ENCODE measurements around the gene PAX2. TPM values are rescaled to one million over a fixed set of nuclear protein-coding genes. Genes with fewer than 3 reads are reported as not detected.

Gene PAX2
- total and polyA plus RNA-seq, 2 of the 8 experiments (the other 6 are each of a cell fraction or from before 2014, with no cell fraction given): 0.02 TPM; not detected in 1

- H2BK15ac ChIP-seq (ENCODE audit: low read length): no peak overlapping the region
- H4K5ac ChIP-seq (ENCODE audit: insufficient read length, low read depth, low read length): no peak overlapping the region
- no peak overlapping the region for H4K8ac ChIP-seq (ENCODE audit: extremely low read depth, insufficient read depth, low read length)
- H2BK12ac ChIP-seq (ENCODE audit: low read depth, low read length): no peak overlapping the region
- no peaks in the 10 kb centered on the region for H3K9me3 ChIP-seq (ENCODE audit: insufficient read depth in 2 of 2, low read depth in 1 of 2, low read length in 1 of 2)
- H4K91ac ChIP-seq (replicated peaks; ENCODE audit: insufficient read length, low read length): no peak overlapping the region
- peaks cover 85 to 98% (median 94%) of the 10 kb centered on the region in 4 experiments for H3K27me3 ChIP-seq (replicated peaks in 1 of 4; ENCODE audit: control insufficient read depth in 3 of 4, extremely low read depth in 1 of 4, insufficient read depth in 3 of 4, low read length in 3 of 4)
- no peak overlapping the region for H3K27ac ChIP-seq (ENCODE audit: low read depth, low read length)
- FAIRE-seq (no peak), DNase-seq (ENCODE audit: low read depth in 1 of 2, low spot score in 2 of 2) (peak in 1 of 2 experiments; percentile 48)
- no peak overlapping the region for H3K14ac ChIP-seq (ENCODE audit: insufficient read length)
- H3K79me2 ChIP-seq (ENCODE audit: control insufficient read depth in 1 of 2, insufficient read depth in 2 of 2, low read length in 2 of 2): no peaks in the 10 kb centered on the region
- H3K4me3 ChIP-seq (ENCODE audit: extremely low read depth in 1 of 4, insufficient read depth in 2 of 4, low read depth in 3 of 4, low read length in 4 of 4): no peak overlapping the region
- peaks cover 2% of the 10 kb centered on the region; the same call in 1 of the 2 replicates for H3K23me2 ChIP-seq (ENCODE audit: low read depth, low read length)
- H3K4me2 ChIP-seq (ENCODE audit: insufficient read depth in 1 of 2, low read depth in 2 of 2, low read length in 2 of 2): peak overlapping the region; percentile 54 to 63; a peak in 2 of 4 replicates
- no peak overlapping the region for H3K56ac ChIP-seq (replicated peaks; ENCODE audit: insufficient read length, low read depth, low read length)
- H4K20me1 ChIP-seq (replicated peaks in 1 of 2; ENCODE audit: control insufficient read depth in 1 of 2, insufficient read depth in 2 of 2, low read length in 2 of 2): peaks cover 11 to 23% of the 10 kb centered on the region in 2 experiments
- TF ChIP-seq SIRT6 (IDR thresholded peaks at IDR 0.05; ENCODE audit: low read length): no peak
- no peak for TF ChIP-seq RNF2 (IDR thresholded peaks at IDR 0.05; ENCODE audit: borderline replicate concordance, low read depth, low read length, missing control alignments, poor library complexity, severe bottlenecking)
- no peak for TF ChIP-seq ATF3 (IDR thresholded peaks at IDR 0.05; ENCODE audit: insufficient read depth, low read depth, low read length)
- TF ChIP-seq POU5F1 (IDR thresholded peaks at IDR 0.05; ENCODE audit: low read depth, low read length): no peak
- no peak for TF ChIP-seq KDM4A (IDR thresholded peaks at IDR 0.05; ENCODE audit: low read depth, low read length, severe bottlenecking)
- TF ChIP-seq SIX5 (IDR thresholded peaks at IDR 0.05; ENCODE audit: low read depth, low read length): no peak
- no peak overlapping the region for H2BK20ac ChIP-seq (ENCODE audit: low read length)
- H3K4ac ChIP-seq (replicated peaks; ENCODE audit: insufficient read length, low read depth, low read length): no peak overlapping the region
- no peak overlapping the region for H2BK5ac ChIP-seq (ENCODE audit: low read depth, low read length)
- H2AK5ac ChIP-seq (ENCODE audit: low read depth, low read length): no peak overlapping the region
- ChIA-PET CTCF (ENCODE audit: partially characterized antibody) (interaction anchor here (1.1 to 7.5 kb wide), 10 partner anchors 9 to 417 kb away, joined by 3 to 95 read pairs (median 6); no protein-coding TSS in a partner anchor), POLR2A (ENCODE audit: partially characterized antibody) (interaction anchor here (0.9 to 1.3 kb wide), 3 partner anchors 16 to 162 kb away, joined by 3 to 5 read pairs (median 4); no protein-coding TSS in a partner anchor)
- H3K36me3 ChIP-seq (ENCODE audit: control insufficient read depth in 2 of 4, insufficient read depth in 4 of 4, low read length in 3 of 4): peaks cover 0 to 5% (median 0%) of the 10 kb centered on the region in 4 experiments; a peak in 1 of 8 replicates
- H3K79me1 ChIP-seq (ENCODE audit: low read depth, low read length): no peaks in the 10 kb centered on the region; the same call in 1 of the 2 replicates
- peaks cover 0 to 11% (median 0%) of the 10 kb centered on the region in 4 experiments; a peak in 2 of 7 replicates for H3K4me1 ChIP-seq (replicated peaks in 1 of 4; ENCODE audit: control insufficient read depth in 3 of 4, insufficient read depth in 4 of 4, low read length in 3 of 4)
- H3K18ac ChIP-seq (ENCODE audit: extremely low read depth, low read length): no peak overlapping the region
- WGBS, 2 experiments (ENCODE audit: extremely low coverage in 1 of 2, insufficient coverage in 1 of 2, insufficient read length in 1 of 2, insufficient replicate concordance in 2 of 2, low coverage in 1 of 2, low lambda C conversion rate in 2 of 2, missing lambda C conversion rate in 1 of 2): 17% methylated on average over 5 of the region's 5 CpGs; no CpG with 5 or more reads in 1 of the 2 experiments
- no peak overlapping the region for H3K9ac ChIP-seq (replicated peaks in 1 of 4; ENCODE audit: extremely low read depth in 1 of 4, low read depth in 3 of 4, low read length in 3 of 4)
- H2AFZ ChIP-seq (ENCODE audit: low read length): no peak overlapping the region
- H2BK120ac ChIP-seq (replicated peaks; ENCODE audit: low read depth, low read length): no peak overlapping the region
- H3K23ac ChIP-seq (ENCODE audit: insufficient read length): no peak overlapping the region
These were observed 20.3 kb upstream of the PAX2 start for GRCh38 chr10:100725071-100725471.

Data from H1 (cell line).